ENCODE measurements around the gene STAC. TPM values are rescaled to one million over a fixed set of nuclear protein-coding genes. Genes with fewer than 3 reads are reported as not detected.
"Not testable (repeated sequence)": the region's sequence is repeated elsewhere in the genome, so short reads cannot be mapped to it uniquely, and the experiment has no call there.

STAC gene
- total and polyA plus RNA-seq, 10 of the 15 experiments (the other 5 are each of a cell fraction or from before 2014, with no cell fraction given): 0.07 TPM; not detected in 9

GRCh38 chr3:36451816-36452215 is 71.5 kb downstream of the STAC start:
- no peak for FAIRE-seq
- ATAC-seq: no peak

GRCh38 chr3:36453213-36453612 is 72.9 kb downstream of the STAC start:
- H3K27me3 ChIP-seq (replicated peaks in 1 of 2; ENCODE audit: control insufficient read depth in 2 of 2, insufficient read depth in 2 of 2, low read length in 1 of 2); ATAC-seq; CTCF ChIA-PET; H3K79me2 ChIP-seq (ENCODE audit: control insufficient read depth, insufficient read depth, low read length); H3K9ac ChIP-seq (ENCODE audit: control insufficient read depth, insufficient read depth, low read length); DNase-seq (ENCODE audit: low read depth, low spot score); H4K20me1 ChIP-seq (ENCODE audit: control insufficient read depth, insufficient read depth); in situ Hi-C loops (cut with MboI); H2AFZ ChIP-seq (ENCODE audit: control insufficient read depth, low read depth, low read length); H3K27ac ChIP-seq (ENCODE audit: control insufficient read depth, insufficient read depth); H3K4me1 ChIP-seq (ENCODE audit: control insufficient read depth, insufficient read depth, low read length); POLR2A ChIA-PET; H3K9me3 ChIP-seq (replicated peaks; ENCODE audit: control insufficient read depth, insufficient read depth, low read length); intact Hi-C loops (cut with micrococcal nuclease; ENCODE audit: unreplicated experiment); FAIRE-seq; SMC1A ChIA-PET (ENCODE audit: uncharacterized antibody, unreplicated experiment); RAD21 ChIA-PET (ENCODE audit: unreplicated experiment); H3K4me3 ChIP-seq; H3K36me3 ChIP-seq (ENCODE audit: control insufficient read depth in 2 of 2, insufficient read depth in 2 of 2, low read length in 1 of 2); H3K4me2 ChIP-seq (ENCODE audit: control insufficient read depth, insufficient read depth); BruUV-seq (replicated peaks): not testable (repeated sequence)
- WGBS (ENCODE audit: insufficient coverage, insufficient replicate concordance, low lambda C conversion rate, missing lambda C conversion rate): 74% methylated on average over 27 of the region's 30 CpGs

More at GRCh38 chr3:36451816-36452215, 71.5 kb downstream of the STAC start:
- Histone ChIP-seq H2AFZ (ENCODE audit: control insufficient read depth, low read depth, low read length) (no peak overlapping the region), H3K4me1 (ENCODE audit: control insufficient read depth, insufficient read depth, low read length) (no peaks in the 10 kb centered on the region), H3K27ac (ENCODE audit: control insufficient read depth, insufficient read depth) (no peak overlapping the region), H3K36me3 (ENCODE audit: control insufficient read depth in 2 of 2, insufficient read depth in 2 of 2, low read length in 1 of 2) (no peaks in the 10 kb centered on the region), H3K4me3 (no peak overlapping the region), H3K9ac (ENCODE audit: control insufficient read depth, insufficient read depth, low read length) (no peak overlapping the region), H4K20me1 (ENCODE audit: control insufficient read depth, insufficient read depth) (no peaks in the 10 kb centered on the region), H3K79me2 (ENCODE audit: control insufficient read depth, insufficient read depth, low read length) (no peaks in the 10 kb centered on the region), H3K4me2 (ENCODE audit: control insufficient read depth, insufficient read depth) (no peak overlapping the region), H3K9me3 (replicated peaks; ENCODE audit: control insufficient read depth, insufficient read depth, low read length) (no peaks in the 10 kb centered on the region), H3K27me3 (replicated peaks in 1 of 2; ENCODE audit: control insufficient read depth in 2 of 2, insufficient read depth in 2 of 2, low read length in 1 of 2) (no peaks in the 10 kb centered on the region)
- no peak for DNase-seq (ENCODE audit: low read depth, low spot score)
- WGBS (ENCODE audit: insufficient coverage, insufficient replicate concordance, low lambda C conversion rate, missing lambda C conversion rate): 0% methylated on average over 1 of the region's 1 CpG
- CTCF ChIA-PET: interaction anchor here (0.9 kb wide), 1 partner anchor 99 kb away, joined by 3 read pairs; no protein-coding TSS in a partner anchor
- no peak for TF ChIP-seq ZBTB4 (CRISPR knock-in tag; IDR thresholded peaks at IDR 0.05)
- no peak for TF ChIP-seq EGR1 (IDR thresholded peaks at IDR 0.05; ENCODE audit: borderline replicate concordance in 1 of 2, low read depth in 2 of 2, low read length in 2 of 2)
- in situ Hi-C loops (cut with MboI): no loop called here
- RAD21 ChIA-PET (ENCODE audit: unreplicated experiment): no interaction called here
- no TSS peak for BruUV-seq (replicated peaks)
- intact Hi-C loops (cut with micrococcal nuclease; ENCODE audit: unreplicated experiment): no loop called here
- SMC1A ChIA-PET (ENCODE audit: uncharacterized antibody, unreplicated experiment): interaction anchor here (0.6 to 1.6 kb wide), 2 partner anchors 12 to 62 kb away, joined by 3 read pairs; no protein-coding TSS in a partner anchor
- POLR2A ChIA-PET: no interaction called here

GRCh38 chr3:36453896-36454295 is 73.6 kb downstream of the STAC start:
- ATAC-seq; FAIRE-seq; H3K4me1 ChIP-seq (ENCODE audit: control insufficient read depth, insufficient read depth, low read length); SMC1A ChIA-PET (ENCODE audit: uncharacterized antibody, unreplicated experiment); DNase-seq (ENCODE audit: low read depth, low spot score); H3K9ac ChIP-seq (ENCODE audit: control insufficient read depth, insufficient read depth, low read length); BruUV-seq (replicated peaks); H3K36me3 ChIP-seq (ENCODE audit: control insufficient read depth in 2 of 2, insufficient read depth in 2 of 2, low read length in 1 of 2); H3K4me3 ChIP-seq; H3K27me3 ChIP-seq (replicated peaks in 1 of 2; ENCODE audit: control insufficient read depth in 2 of 2, insufficient read depth in 2 of 2, low read length in 1 of 2); CTCF ChIA-PET; H2AFZ ChIP-seq (ENCODE audit: control insufficient read depth, low read depth, low read length); H3K4me2 ChIP-seq (ENCODE audit: control insufficient read depth, insufficient read depth); H4K20me1 ChIP-seq (ENCODE audit: control insufficient read depth, insufficient read depth); POLR2A ChIA-PET; in situ Hi-C loops (cut with MboI); RAD21 ChIA-PET (ENCODE audit: unreplicated experiment); H3K27ac ChIP-seq (ENCODE audit: control insufficient read depth, insufficient read depth); H3K79me2 ChIP-seq (ENCODE audit: control insufficient read depth, insufficient read depth, low read length); intact Hi-C loops (cut with micrococcal nuclease; ENCODE audit: unreplicated experiment); H3K9me3 ChIP-seq (replicated peaks; ENCODE audit: control insufficient read depth, insufficient read depth, low read length): not testable (repeated sequence)
- 70% methylated on average over 6 of the region's 6 CpGs for WGBS (ENCODE audit: insufficient coverage, insufficient replicate concordance, low lambda C conversion rate, missing lambda C conversion rate)
